HG03196 (cell line): Measurements from ENCODE around the gene HES3.

Experiments
- ATAC-seq: cut with Tn5 transposase; IDR thresholded peaks from one replicate; pipeline ENCODE4 v1.9.1; 2021; ENCODE audit not compliant: unreplicated experiment

Gene HES3

DNA sequence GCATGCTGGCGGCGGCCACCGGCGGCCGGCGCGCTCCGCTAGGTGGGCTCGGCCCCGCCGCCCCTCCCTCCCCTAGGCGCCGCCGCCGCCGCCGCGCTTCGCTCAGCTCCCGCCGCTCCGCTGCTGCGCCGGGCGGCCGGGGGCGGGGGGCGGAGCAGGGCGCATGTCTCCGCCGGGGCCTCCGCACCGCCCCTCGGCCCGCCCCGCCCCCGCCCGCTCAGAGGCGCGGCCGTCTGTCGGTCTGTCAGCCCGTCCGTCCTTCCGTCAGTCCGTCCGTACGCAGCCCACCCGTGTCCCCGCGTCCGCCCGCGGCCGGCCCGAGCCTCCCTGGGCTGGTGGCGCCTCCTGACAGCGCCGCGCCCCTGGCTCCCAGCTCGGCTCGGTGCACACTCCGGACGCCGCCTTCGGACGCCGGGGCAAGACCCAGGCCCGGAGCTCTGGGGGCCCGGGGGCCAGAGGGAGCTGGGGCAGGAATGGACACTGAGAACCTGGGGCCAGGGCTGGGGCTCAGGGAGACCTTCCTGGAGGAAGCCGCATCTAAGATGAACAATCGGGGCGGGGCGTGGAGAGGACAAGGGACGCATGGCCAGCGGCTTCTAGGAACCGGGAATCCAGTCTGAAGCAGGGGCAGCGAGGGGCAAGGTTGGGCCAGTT lies 17.1 kb downstream of the HES3 start, which contains the start of gene GPR153:
GPR153 (minus strand) TSS at position 138 of the 654 bp plus-strand sequence. CDS start 6,193 bp downstream, outside the sequence.
- no peak for ATAC-seq

DNA sequence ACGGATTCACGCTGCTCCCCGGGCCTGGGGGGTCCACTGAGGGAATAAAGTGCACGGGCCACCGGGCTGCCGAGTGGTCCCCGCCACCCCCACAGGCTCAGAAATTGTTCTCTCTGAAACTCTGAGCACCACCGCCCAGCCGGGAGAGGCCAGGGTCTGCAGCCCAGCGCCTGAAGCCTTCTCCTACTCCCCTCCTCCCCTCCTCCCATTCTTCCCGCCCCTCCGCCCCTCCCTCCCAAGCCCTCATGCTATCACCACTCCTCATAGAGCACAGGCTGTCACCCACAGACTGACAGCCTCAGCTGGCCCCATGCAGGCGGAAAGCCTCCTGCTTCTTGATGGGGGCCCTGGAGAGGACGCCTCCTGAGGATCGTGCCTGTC lies 17.6 kb downstream of the HES3 start:
- ATAC-seq, result no peak

DNA sequence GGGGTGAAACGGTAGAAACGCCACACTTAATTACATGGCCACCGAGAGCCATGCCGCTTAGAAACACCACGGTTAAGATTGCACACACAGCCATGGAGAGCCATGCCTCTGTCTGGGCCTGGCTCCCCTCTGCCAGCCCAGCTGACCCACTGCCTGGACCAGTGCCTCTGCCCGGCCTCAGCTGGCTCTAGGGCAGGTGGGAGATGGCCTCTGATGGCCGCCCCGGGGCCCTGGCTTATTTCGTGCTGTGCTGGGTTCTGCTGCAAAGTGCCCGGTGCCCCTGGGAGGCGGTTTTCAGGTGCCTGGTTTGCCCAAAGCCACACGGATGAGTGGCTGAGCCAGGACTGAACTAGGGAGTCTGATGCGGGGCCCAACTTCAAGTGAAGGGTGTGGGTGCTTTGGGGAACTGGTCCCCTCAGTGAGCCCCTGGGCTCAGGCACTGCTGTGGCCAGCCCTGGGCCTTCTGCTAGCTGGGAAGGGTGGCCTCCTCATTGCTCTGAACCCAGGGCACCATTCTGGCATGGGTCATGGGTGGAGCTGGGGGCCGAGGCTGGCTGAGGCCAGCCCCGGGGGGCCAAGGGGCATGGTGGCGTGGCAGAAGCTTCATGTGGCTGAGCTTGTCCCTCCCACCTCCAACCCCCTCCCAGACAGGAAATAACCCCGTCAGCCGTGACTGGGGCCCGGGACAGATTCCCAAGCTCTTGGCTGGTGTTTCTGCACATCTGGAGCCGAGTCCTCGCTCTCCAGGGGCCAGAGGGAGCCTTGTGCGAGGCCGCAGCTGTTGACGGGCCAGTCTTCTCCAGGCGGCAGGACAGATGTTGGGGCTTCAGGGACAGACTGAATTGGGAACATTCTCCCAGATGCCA lies 18.8 kb downstream of the HES3 start:
- no peak for ATAC-seq

DNA sequence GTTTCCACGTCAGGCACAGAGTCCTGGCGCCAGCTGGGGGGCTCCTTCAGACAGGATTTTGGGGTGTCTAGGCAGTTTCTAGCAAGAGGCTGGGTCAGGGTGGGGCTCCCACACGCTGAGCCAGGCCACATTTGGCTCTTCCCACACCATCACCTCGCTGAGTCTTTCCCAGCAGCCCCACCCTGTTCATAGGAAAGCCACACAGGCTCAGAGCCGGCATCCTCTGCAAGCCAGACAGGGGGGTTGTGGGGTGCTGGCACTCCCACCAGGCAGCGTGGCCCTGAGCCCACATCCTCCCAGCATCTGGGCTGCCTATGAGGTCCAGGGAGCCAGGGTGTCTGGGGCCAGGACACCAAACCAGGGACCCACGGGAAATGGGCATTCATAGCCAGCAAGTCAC lies 19.7 kb downstream of the HES3 start:
- no peak for ATAC-seq

DNA sequence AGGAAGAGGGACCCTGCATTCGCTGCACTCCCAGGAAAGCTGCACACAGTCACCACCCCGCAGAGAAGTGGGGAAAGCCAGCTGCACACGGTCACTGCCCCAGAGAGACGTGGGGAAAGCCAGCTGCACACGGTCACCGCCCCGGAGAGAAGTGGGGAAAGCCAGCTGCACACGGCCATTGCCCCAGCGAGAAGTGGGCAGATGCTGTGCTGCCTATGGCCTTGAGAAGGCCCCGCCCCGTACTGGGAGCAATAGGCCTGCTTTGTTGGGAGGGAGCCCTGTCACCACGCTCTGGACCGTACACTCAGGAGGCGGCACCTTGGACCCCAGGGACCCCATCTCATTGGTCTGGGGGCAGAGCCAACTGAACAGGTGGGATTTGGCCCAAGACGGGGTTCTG lies 21.2 kb downstream of the HES3 start:
- ATAC-seq, result no peak

DNA sequence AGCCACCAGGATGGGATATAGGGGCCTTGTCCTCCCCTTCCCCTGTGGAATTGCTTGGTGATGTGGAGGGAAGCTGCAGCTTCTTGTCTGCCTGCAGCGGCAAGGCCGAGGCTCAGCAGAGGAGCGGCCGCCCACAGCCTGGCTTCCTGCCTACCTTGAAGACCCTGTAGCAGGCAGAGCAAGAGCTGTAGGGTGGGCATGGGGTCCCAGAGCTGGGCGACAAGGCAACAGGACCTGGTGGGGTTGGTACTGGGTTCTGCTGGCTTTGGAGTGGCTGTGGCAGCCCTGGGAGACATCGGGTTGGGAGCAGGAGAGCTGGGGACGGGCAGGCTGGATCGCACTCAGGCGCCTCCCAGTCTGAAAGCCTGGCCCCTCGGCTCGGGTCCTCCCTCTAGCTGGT lies 22.7 kb downstream of the HES3 start:
- no peak for ATAC-seq

DNA sequence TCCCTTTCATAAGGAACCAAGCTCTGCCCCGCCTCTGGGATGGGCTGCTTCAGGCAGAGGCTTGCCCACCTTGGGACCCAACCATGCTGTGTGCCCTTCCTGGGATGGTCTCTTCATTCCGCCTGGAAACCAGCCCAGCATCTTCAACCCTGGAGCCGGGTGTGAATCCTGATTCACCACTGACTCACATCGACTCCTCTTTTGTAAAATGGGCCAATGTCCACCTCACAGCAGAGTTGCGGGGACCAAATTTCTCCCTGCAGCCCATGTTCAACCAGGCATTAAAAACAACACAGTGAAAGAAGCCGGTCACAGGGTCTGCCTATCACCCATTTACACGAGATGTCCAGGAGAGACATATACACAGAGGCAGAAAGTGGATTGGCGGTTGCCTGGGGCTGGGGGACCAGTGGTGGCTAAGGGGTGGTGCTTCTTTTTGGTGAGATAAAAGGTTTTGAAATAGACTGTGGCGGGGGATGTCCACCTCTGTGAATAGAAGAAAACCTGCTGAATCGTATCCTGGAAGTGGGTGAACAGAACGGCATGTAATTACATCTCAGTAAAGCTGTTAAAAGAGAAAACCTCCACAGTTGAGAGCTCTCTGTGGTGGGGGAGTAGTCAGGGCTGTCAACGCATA lies 23.8 kb downstream of the HES3 start:
- no peak for ATAC-seq

DNA sequence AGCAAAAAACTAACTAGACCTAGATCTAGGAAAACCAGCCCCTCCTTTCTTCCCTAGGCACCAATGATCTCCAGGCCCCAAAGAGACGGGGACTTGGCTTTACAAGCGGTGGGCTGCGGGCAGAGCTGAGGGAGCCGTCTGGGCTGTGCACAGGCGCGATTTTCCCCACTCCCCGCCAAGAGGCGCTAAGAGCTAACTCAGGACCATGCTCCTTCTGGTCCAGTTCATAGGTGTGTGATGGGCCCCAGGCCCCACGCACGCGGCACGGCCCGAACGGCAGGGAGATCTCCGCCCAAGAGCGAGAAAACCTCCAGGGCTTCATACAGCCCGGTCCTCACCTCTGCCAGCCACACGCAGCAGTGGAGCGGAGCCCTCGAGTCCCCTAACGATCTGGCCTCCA lies 24.4 kb downstream of the HES3 start:
- ATAC-seq, result no peak

DNA sequence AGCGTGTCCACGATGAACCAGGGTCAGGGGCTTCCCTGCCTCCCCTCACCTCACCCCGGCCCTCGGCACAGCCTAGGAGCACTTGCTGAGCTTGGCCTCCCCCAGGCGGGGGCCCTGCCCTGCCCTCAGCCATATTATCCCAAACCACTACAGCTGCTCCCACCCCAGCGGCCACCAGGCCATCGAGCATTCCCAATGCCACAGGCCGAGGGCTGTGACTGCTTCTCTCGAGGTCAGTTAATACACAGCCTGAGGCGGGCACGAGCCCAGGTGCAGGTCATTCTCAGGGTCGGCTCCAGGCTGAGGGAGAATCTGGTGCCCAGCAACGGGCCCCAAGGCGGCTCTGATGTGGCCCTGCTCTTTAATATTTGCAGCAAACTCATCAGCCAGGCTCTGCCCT lies 25.3 kb downstream of the HES3 start:
- no peak for ATAC-seq

DNA sequence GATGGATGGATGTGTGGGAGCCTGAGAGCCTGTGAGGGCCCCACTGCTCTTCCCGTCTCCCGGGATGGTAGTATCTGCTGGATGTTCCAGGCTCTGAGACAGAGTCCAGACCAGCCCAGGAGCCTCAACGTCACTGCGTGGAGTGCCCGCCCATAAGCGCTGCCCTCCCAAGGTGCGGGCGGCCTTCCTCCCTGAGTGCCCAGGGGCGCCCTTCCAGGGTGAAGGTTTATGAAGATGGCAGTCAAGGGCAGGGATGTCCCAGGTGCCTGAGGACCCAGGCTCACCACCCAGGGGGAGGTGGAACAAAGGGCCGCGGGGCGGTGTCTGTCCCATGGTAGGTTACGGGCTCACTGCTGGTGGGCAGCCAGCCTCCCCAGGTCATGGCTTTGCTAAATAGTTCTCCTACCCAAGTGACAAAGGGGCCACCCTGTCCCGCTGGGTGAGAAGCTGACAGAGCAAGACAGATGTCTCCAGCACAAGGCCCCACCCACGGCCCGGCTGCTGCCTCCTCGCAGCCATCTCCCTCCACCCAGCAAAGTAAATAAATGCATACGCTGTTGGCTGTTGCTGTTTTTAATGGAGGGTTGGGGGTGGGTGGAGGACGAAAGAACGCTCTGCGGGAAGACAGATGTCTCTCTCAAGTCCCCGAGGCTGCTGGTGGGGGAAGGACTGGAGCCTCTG lies 25.9 kb downstream of the HES3 start:
- ATAC-seq, result no peak

DNA sequence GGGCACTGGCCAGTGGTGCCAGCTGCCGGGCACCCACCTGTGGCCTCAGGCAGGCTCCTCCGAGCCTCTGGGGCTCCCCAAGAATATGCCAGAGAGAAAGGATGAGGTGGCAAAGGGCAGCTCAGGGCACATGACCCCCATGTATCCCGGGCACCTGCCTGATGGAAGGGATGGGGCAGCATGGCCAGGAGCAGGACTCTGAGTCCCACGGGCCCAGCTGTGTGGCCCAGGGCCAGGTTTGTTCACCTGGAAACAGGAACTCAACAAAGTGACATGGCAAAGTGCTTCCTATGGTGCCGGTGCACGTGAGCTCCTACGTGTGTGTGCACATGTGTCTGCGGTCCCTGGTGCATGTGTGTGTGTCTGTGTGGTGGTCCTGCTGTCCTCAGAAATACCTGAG lies 26.4 kb downstream of the HES3 start:
- ATAC-seq, result no peak

DNA sequence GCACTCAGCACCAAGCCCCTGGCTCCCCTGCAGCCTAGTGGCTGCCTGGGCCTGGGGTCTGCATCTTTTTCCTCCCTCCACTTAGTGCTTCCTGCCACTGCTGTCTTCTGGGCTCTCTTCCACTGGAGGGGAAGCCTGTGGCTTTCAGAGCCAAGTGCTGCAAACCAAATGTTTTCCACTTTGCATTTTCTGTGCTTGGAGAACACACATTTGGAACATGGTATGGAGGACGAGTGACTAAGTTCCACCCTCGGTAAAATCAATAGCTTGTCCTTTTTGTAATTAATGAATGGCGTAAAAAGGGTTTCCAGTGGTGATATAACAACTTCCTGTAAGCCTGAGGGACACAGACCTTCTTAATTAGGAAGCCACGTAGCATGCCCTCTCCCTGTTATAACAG lies 27.0 kb downstream of the HES3 start:
- ATAC-seq, result no peak

DNA sequence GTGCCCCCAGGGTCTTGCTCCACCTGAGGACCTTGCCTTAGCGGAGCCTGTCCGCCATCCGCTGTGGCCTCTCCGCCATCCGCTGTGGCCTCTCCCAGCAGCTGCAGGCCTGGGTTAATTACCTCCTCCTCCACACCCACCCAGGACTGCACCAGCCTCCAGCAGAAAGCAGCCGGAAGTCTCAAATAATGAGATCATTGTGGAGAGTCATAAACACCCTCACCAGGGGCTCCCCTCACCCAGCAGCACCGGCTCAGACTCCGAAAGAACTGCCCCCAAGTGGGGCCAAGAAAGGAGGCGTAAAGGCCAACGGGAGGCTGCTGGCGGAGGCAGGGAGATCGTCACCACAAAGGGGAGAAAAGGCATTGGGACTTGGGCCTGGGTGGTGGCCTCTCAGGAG lies 27.6 kb downstream of the HES3 start:
- ATAC-seq, result no peak

DNA sequence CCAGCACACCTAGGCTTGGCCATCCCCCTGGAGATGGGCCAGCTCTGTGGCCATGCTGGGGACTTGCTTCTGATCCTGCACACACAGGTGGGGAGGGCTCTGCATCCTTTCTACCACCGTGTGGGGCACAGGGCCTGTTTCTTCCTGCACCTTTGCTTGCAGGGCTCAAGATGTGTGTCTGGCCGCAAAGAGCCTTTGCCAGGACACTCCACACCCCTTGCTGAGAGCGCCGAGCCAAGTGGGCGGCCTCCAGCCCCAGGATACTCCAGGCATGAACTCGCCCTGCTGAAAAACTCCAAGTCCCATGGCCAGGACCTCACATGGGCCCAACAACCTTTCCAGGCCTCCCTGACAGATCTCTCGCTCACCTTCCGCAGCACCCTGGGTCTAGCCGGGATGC lies 28.5 kb downstream of the HES3 start:
- no peak for ATAC-seq

DNA sequence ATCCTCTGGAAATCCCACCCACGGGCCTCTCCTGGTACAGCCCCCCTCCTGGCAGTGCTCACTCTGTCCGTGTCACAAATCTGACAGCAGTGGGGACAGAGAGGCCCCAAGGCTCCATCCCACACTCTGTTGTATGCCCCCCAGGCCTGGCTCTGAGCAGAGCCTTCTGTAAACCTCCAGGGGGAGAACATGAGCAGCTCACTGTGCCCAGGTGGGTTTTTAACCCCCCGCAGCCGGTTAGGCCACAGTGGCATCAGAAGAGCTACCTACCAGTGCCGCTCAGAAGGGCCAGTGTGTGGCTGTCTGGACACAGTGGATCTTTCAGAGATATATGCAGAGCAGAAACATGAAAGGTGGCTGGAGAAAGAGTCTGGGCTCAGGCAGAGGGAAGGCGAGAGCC lies 28.9 kb downstream of the HES3 start:
- no peak for ATAC-seq

DNA sequence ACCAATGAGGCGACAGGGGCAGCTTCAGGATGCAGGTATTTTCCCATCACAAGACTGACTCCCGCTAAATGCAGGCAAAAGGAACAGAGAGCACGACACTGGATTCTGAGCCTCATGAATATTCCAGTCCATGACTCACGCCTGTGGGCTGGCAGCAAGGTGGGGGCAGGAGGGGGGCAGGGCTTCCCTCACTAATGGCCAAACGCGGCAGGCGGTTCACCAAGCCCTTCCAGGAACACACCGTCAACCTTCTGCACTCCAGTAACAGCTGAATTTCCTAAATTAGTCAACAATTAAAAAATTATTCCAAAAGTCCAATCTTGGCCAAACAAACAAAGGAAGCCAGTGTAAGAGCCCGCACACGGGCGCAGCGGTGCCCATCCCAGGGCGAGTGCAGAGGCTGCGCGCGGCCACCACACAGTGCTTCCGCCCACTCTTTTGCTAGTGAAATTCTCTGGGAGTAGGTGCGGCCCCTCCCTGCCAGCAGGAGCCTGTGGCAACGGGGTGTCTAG lies 29.5 kb downstream of the HES3 start:
- no peak for ATAC-seq

DNA sequence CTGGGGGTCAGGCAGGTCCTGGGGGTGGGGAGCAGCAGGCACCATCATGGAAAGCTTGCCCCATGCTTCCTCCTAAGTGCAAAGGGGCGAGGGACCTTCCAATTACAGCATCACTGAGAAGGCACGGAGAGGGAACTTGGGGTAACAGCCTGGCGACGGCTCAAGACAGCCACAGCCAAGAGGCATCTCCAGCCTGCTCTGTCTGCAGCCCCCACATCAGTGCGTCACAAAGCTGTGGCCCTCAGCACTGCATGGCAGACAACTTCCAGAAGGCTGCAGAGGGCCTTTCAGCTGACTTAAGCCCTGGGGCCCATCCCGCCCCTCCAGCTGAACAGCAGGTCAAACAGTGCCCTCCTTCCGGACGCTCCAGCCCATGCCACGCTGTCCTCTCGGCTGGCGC lies 30.1 kb downstream of the HES3 start:
- ATAC-seq, result no peak

DNA sequence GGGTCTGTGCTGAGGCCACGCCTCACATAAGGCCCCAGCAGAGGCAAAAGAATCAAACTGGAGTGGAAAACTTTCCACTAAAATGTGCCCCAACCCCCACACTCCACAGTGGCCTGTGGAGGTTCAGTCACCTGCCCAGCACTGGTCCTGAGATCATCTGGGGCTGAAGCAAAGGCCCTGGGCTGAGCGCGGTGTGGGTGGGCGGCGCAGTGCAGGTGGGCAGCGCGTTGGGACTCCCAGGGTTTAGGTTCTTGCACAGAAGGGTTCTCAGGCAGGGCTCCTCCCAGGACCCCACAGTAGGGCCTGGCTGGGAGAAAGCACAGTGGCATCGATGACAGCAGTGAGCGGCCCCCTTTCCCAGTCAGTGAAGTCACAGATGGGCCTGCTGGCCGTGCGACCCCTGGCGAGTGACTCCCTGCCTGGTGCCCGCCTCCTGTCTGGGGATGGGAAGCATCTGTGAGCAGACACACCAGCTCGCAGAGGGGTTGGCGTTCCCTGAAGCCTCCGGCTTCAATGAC lies 30.7 kb downstream of the HES3 start:
- no peak for ATAC-seq

DNA sequence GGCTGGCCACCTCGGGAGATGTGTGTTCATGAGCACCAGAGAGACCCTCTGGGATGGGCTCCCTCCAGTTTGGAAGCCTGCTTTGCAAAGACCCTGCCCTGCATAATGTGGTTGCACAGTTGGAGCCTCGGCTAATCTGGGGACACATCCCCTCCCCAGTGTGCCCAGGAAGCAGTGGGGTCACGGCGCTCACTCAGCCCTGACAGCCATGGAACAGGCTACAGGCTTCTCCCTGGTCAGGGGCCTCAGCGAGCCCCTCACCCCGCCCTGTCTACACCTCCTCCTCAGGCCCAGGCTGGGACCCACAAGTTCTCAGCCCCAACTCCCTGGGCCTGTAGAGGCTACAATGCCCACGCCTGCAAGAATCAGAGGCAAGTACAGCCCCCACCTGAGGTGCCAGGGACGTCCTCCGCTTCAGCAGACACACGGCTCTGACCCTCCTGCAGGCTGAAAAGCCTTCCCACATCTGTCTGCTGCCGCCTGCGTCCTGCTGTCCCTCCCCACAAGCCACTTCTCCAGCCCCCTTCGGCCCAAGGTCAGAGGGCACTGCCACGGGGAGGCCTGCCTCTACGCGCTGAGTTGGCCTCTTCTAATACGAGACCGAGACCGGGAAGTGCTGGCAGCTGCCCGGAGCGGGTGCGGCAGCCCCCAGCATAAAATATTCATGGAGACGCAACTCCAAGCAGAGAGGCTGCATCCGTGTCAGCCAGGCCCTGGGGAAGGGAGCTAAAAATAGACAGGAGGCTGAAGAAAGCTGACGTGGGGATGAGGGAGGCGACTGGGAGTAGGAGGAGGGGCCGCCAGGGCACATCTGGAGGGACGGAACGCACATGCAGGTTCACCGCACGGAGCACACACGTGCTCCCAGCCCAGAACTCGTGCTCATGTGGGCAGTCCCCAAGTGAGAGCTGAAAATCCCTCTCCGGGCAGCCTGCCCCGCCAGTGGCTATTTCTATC lies 32.1 kb downstream of the HES3 start:
- ATAC-seq, result no peak
